Neural cell (in vitro differentiated cells): ENCODE measurements around the gene ADTRP. TPM values are rescaled to one million over a fixed set of nuclear protein-coding genes. Genes with fewer than 3 reads are reported as not detected.

ENCODE experiments used
- H2AFZ ChIP-seq: fragments of 200-600, 300-800 bp; sonication (generic), shearing (Covaris generic); 2 replicates; pipeline ENCODE4 v1.6.0; 2014; ENCODE audit warnings: low read depth, mild to moderate bottlenecking, antibody characterized with exemption, low read length, moderate library complexity
- H3F3A ChIP-seq: fragments of 200-600 bp; shearing (Covaris generic); 2 replicates; pipeline ENCODE4 v1.6.1; 2016; ENCODE audit warnings: mild to moderate bottlenecking, moderate library complexity, mixed read lengths, antibody characterized with exemption, low read length; ENCODE audit not compliant: insufficient read depth, poor library complexity, severe bottlenecking
- H3K27ac ChIP-seq: fragments of 200-600, 300-800 bp; sonication (generic), shearing (Covaris generic); 2 replicates; pipeline ENCODE4 v1.5.1; 2014; ENCODE audit warnings: mild to moderate bottlenecking, low read length, moderate library complexity
- H3K27me3 ChIP-seq: fragments of 300-800, 200-600 bp; sonication (generic), shearing (Covaris generic); 2 replicates; pipeline ENCODE4 v1.6.0; 2014; ENCODE audit warnings: mild to moderate bottlenecking, low read depth, low read length, moderate library complexity; ENCODE audit not compliant: insufficient read depth
- H3K36me3 ChIP-seq: fragments of 300-800, 200-600 bp; sonication (generic), shearing (Covaris generic); 2 replicates; pipeline ENCODE4 v1.5.1; 2014; ENCODE audit warnings: mild to moderate bottlenecking, antibody characterized with exemption, low read length, moderate library complexity; ENCODE audit not compliant: insufficient read depth
- H3K4me2 ChIP-seq: fragments of 300-800, 200-600 bp; sonication (generic), shearing (Covaris generic); 2 replicates; pipeline ENCODE4 v1.6.0; 2014; ENCODE audit warnings: mild to moderate bottlenecking, low read length
- H3K4me3 ChIP-seq: fragments of 300-800, 200-600 bp; sonication (generic), shearing (Covaris generic); 2 replicates; pipeline ENCODE4 v1.5.1; 2014; ENCODE audit warnings: mild to moderate bottlenecking, low read length, moderate library complexity
- H3K79me2 ChIP-seq: fragments of 200-600 bp; shearing (Covaris generic); replicated peaks from 2 replicates; pipeline ENCODE4 v1.6.0; 2014; ENCODE audit warnings: mild to moderate bottlenecking, low read length, moderate library complexity; ENCODE audit not compliant: insufficient read depth
- H3K9ac ChIP-seq: fragments of 300-800, 200-600 bp; sonication (generic), shearing (Covaris generic); 2 replicates; pipeline ENCODE4 v1.6.1; 2016; ENCODE audit warnings: mild to moderate bottlenecking, low read length, mixed read lengths
- H3K9me2 ChIP-seq: fragments of 200-600 bp; shearing (Covaris generic); 2 replicates; pipeline ENCODE4 v1.6.1; 2016; ENCODE audit warnings: mild to moderate bottlenecking, low read length, mixed read lengths; ENCODE audit not compliant: insufficient read depth
- H3K9me3 ChIP-seq: fragments of 200-600, 300-800 bp; sonication (generic), shearing (Covaris generic); 2 replicates; pipeline ENCODE4 v1.6.1; 2016; ENCODE audit warnings: mild to moderate bottlenecking, mixed run types, low read length, moderate library complexity, mixed read lengths
- H4K20me1 ChIP-seq: fragments of 200-600 bp; shearing (Covaris generic); 2 replicates; pipeline ENCODE4 v1.6.1; 2016; ENCODE audit warnings: mild to moderate bottlenecking, mixed run types; ENCODE audit not compliant: insufficient read depth
- CTCF ChIP-seq: fragments of 450-650 bp; IDR thresholded peaks from 2 replicates; pipeline ENCODE4 v1.5.1; 2014; ENCODE audit warnings: antibody characterized with exemption, mild to moderate bottlenecking, moderate library complexity; ENCODE audit not compliant: poor library complexity, severe bottlenecking
- EP300 ChIP-seq: fragments of 450-650 bp; conservative IDR thresholded peaks from 2 replicates; pipeline ENCODE4 v1.6.1; 2014; ENCODE audit warnings: antibody characterized with exemption, mild to moderate bottlenecking, moderate library complexity; ENCODE audit not compliant: poor library complexity, severe bottlenecking
- EZH2 ChIP-seq: fragments of 200-600, 300-800 bp; shearing (Covaris generic), sonication (generic); IDR thresholded peaks from 2 replicates; pipeline ENCODE4 v1.6.1; 2014; ENCODE audit warnings: antibody characterized with exemption, low read length, borderline replicate concordance, mild to moderate bottlenecking; ENCODE audit not compliant: insufficient read depth, poor library complexity, severe bottlenecking
- MXI1 ChIP-seq: fragments of 450-650 bp; conservative IDR thresholded peaks from 2 replicates; pipeline ENCODE4 v1.6.1; 2014; ENCODE audit warnings: antibody characterized with exemption, mild to moderate bottlenecking; ENCODE audit not compliant: poor library complexity, severe bottlenecking
- POLR2AphosphoS5 ChIP-seq: IDR thresholded peaks from 2 replicates; pipeline ENCODE4 v1.6.1; 2012
- REST ChIP-seq: IDR thresholded peaks from 2 replicates; pipeline ENCODE4 v1.6.1; 2012; ENCODE audit warnings: borderline replicate concordance
- SMC3 ChIP-seq: fragments of 450-650 bp; conservative IDR thresholded peaks from 2 replicates; pipeline ENCODE4 v1.6.1; 2014; ENCODE audit warnings: antibody characterized with exemption, mild to moderate bottlenecking, moderate library complexity; ENCODE audit not compliant: poor library complexity
- TAF1 ChIP-seq: IDR thresholded peaks from 2 replicates; pipeline ENCODE4 v1.6.1; 2012; ENCODE audit warnings: low read depth
- polyA plus RNA-seq: library from polyadenylated mRNA; depleted of rRNA; stranded (reverse); fragments of >200 nt; gene quantifications from 2 replicates; pipeline ENCODE4 v1.2.3, GENCODE V29; 2014

ADTRP gene
- polyA plus RNA-seq, 1 donor from 2014 or later: not detected

- Histone ChIP-seq H4K20me1 (no peaks in the 10 kb centered on the region), H3F3A (no peaks in the 10 kb centered on the region), H3K27ac (no peak overlapping the region), H2AFZ (no peak overlapping the region), H3K4me3 (no peak overlapping the region), H3K4me2 (no peak overlapping the region), H3K9ac (no peak overlapping the region), H3K9me3 (peaks cover 8% of the 10 kb centered on the region), H3K79me2 (no peaks in the 10 kb centered on the region), H3K27me3 (peaks cover 6% of the 10 kb centered on the region), H3K36me3 (no peaks in the 10 kb centered on the region), H3K9me2 (no peaks in the 10 kb centered on the region)
- TF ChIP-seq EP300: no peak
- TF ChIP-seq SMC3: no peak
- no peak for TF ChIP-seq POLR2AphosphoS5
These were observed 18.6 kb downstream of the ADTRP start for GRCh38 chr6:11760015-11760473.

GRCh38 chr6:11758878-11759277 is 19.7 kb downstream of the ADTRP start:
- Histone ChIP-seq H3K4me2 (no peak overlapping the region), H2AFZ (no peak overlapping the region), H3K9ac (no peak overlapping the region), H3K27me3 (peaks cover 6% of the 10 kb centered on the region), H3F3A (no peaks in the 10 kb centered on the region), H4K20me1 (no peaks in the 10 kb centered on the region), H3K9me3 (peaks cover 8% of the 10 kb centered on the region), H3K9me2 (no peaks in the 10 kb centered on the region), H3K4me3 (no peak overlapping the region), H3K36me3 (no peaks in the 10 kb centered on the region), H3K79me2 (no peaks in the 10 kb centered on the region), H3K27ac (no peak overlapping the region)
- TF ChIP-seq EP300 (no peak), CTCF (no peak), SMC3 (no peak)

GRCh38 chr6:11756726-11757125 is 21.9 kb downstream of the ADTRP start:
- Histone ChIP-seq H3K9me2 (no peaks in the 10 kb centered on the region), H3K4me2 (no peak overlapping the region), H3K36me3 (no peaks in the 10 kb centered on the region), H3F3A (no peaks in the 10 kb centered on the region), H3K79me2 (no peaks in the 10 kb centered on the region), H4K20me1 (no peaks in the 10 kb centered on the region), H3K27ac (no peak overlapping the region), H3K9ac (no peak overlapping the region), H3K4me3 (no peak overlapping the region), H2AFZ (no peak overlapping the region), H3K9me3 (peaks cover 8% of the 10 kb centered on the region), H3K27me3 (peaks cover 6% of the 10 kb centered on the region)
- no peak for TF ChIP-seq CTCF
- TF ChIP-seq TAF1: no peak
- no peak for TF ChIP-seq POLR2AphosphoS5
- no peak for TF ChIP-seq MXI1
- no peak for TF ChIP-seq REST
- no peak for TF ChIP-seq EZH2
- no peak for TF ChIP-seq EP300
